Natural killer cell (primary cell): ENCODE measurements around the gene GPX3. TPM values are rescaled to one million over a fixed set of nuclear protein-coding genes. Genes with fewer than 3 reads are reported as not detected.

ENCODE experiments used
- ATAC-seq, 3 donors: fragments of 150-1000 bp in 2 of 3; fragments of 200-7000 bp in 1 of 3; cut with Tn5 transposase; 1 replicate in 1 of 3; 2 replicates in 2 of 3; pipeline ENCODE4 v1.10.0; 2021; ENCODE audit warnings: mild to moderate bottlenecking in 2 of 3, moderate library complexity in 2 of 3
- DNase-seq, 2 donors: peaks; one replicate each; pipeline versions ENCODE4 v3.0.0 to v3.0.0-alpha.2; 2013 to 2021; ENCODE audit warnings: mixed read lengths in 1 of 2
- H3K27ac ChIP-seq: one replicate; pipeline ENCODE4 v1.5.1; 2013; ENCODE audit warnings: mild to moderate bottlenecking, low read length
- H3K27me3 ChIP-seq: one replicate; pipeline ENCODE4 v1.6.1; 2013; ENCODE audit warnings: low read length; ENCODE audit not compliant: control insufficient read depth, insufficient read depth
- H3K36me3 ChIP-seq: one replicate; pipeline ENCODE4 v1.6.1; 2013; ENCODE audit warnings: low read length; ENCODE audit not compliant: control insufficient read depth, insufficient read depth
- H3K4me1 ChIP-seq: one replicate; pipeline ENCODE4 v1.6.1; 2013; ENCODE audit warnings: low read length; ENCODE audit not compliant: control insufficient read depth, insufficient read depth
- H3K4me3 ChIP-seq: one replicate; pipeline ENCODE4 v1.5.1; 2013; ENCODE audit warnings: low read length
- H3K9me3 ChIP-seq: one replicate; pipeline ENCODE4 v1.6.1; 2013; ENCODE audit warnings: low read length; ENCODE audit not compliant: control insufficient read depth, insufficient read depth
- H3K27ac Mint-ChIP-seq, 2 donors: one replicate each; pipeline ENCODE4 v1.8.0; 2022; ENCODE audit warnings: mild to moderate bottlenecking in 2 of 2, mixed read lengths in 2 of 2, moderate library complexity in 1 of 2
- H3K27me3 Mint-ChIP-seq, 2 donors: one replicate each; pipeline ENCODE4 v1.8.0; 2022; ENCODE audit warnings: low read depth in 2 of 2, mixed read lengths in 2 of 2
- H3K36me3 Mint-ChIP-seq: one replicate; pipeline ENCODE4 v1.8.0; 2022; ENCODE audit warnings: mixed read lengths
- H3K4me1 Mint-ChIP-seq, 2 donors: one replicate each; pipeline ENCODE4 v1.8.0; 2022; ENCODE audit warnings: mixed read lengths in 2 of 2
- H3K4me3 Mint-ChIP-seq: one replicate; pipeline ENCODE4 v1.8.0; 2022; ENCODE audit warnings: mild to moderate bottlenecking, moderate library complexity, mixed read lengths
- H3K9me3 Mint-ChIP-seq, 2 donors: one replicate each; pipeline ENCODE4 v1.8.0; 2022; ENCODE audit warnings: mixed read lengths in 2 of 2
- CTCF ChIP-seq: fragments of 200-600 bp; IDR thresholded peaks from one replicate; pipeline ENCODE4 v1.8.0; 2022; ENCODE audit warnings: antibody characterized with exemption
- WGBS: methylation state at CpG from one replicate; pipeline ENCODE4 v1.1.7; 2013; ENCODE audit warnings: missing lambda C conversion rate; ENCODE audit not compliant: insufficient coverage; 5-methylcytosine and 5-hydroxymethylcytosine counted together
- intact Hi-C: fragments of 100-400 bp; cut with micrococcal nuclease; formaldehyde crosslinking; loops from one replicate; pipeline ENCODE4 v1.14.2; 2022
- total RNA-seq, 4 donors: library from RNA; stranded (reverse); fragments of 120-200 nt in 1 of 4; gene quantifications; one replicate each; pipeline versions ENCODE4 v1.2.3 to v1.2.4, GENCODE V29; 2013 to 2022

Gene GPX3
- total RNA-seq, 3 donors from 2014 or later (not counting 1 experiment from before 2014, with no cell fraction given): 1.1 TPM; not detected in 2

GRCh38 chr5:151077967-151078366, 57.6 kb downstream of the GPX3 start:
- DNase-seq: no peak
- intact Hi-C loops: no loop called here
- Histone ChIP-seq H3K4me1 (peaks cover 53% of the 10 kb centered on the region), H3K4me3 (no peak overlapping the region), H3K27ac (peak overlapping the region; percentile 42), H3K9me3 (no peaks in the 10 kb centered on the region), H3K36me3 (peaks cover 11% of the 10 kb centered on the region), H3K27me3 (no peaks in the 10 kb centered on the region)
- H3K4me3 Mint-ChIP-seq: peak overlapping the region; percentile 93
- no peaks in the 10 kb centered on the region for H3K27me3 Mint-ChIP-seq
- WGBS: 61% methylated on average over 3 of the region's 3 CpGs
- peak overlapping the region; percentile 93 to 95 for H3K27ac Mint-ChIP-seq
- H3K4me1 Mint-ChIP-seq: peaks cover 52 to 61% of the 10 kb centered on the region in 2 donors
- no peak for TF ChIP-seq CTCF
- no peak for ATAC-seq
- no peaks in the 10 kb centered on the region for H3K36me3 Mint-ChIP-seq
- no peaks in the 10 kb centered on the region for H3K9me3 Mint-ChIP-seq

Other genes starting within 250 kb of the GPX3 start
- 1 to 10 TPM; 7.0 to 9.4 (median 8.9) TPM for gene SMIM3, start 241.8 kb upstream of the GPX3 start, total RNA-seq
- gene IRGM, start 174.1 kb upstream of the GPX3 start, total RNA-seq: 1 to 10 TPM in 2 of 3 donors, under 1 TPM in 1; 0.85 to 5.7 (median 2.4) TPM
- gene ZNF300, start 115.6 kb upstream of the GPX3 start, total RNA-seq: 1 to 10 TPM; 5.8 to 9.9 (median 6.2) TPM
- 100 to 1,000 TPM; 140 to 180 (median 153) TPM for gene TNIP1, start 60.4 kb downstream of the GPX3 start, total RNA-seq
- 100 to 1,000 TPM; 504 to 629 (median 535) TPM for gene ANXA6, start 137.2 kb downstream of the GPX3 start, total RNA-seq
- gene CCDC69, start 203.5 kb downstream of the GPX3 start, total RNA-seq: 100 to 1,000 TPM; 181 to 227 (median 204) TPM
- 10 to 100 TPM in 2 of 3 donors, 1 to 10 TPM in 1; 9.6 to 15.9 (median 15.6) TPM for gene GM2A, start 232.6 kb downstream of the GPX3 start, total RNA-seq